NCI-H2081 treated with DMSO at 0.1 percent for 48 hours (cell line): Measurements from ENCODE around the gene IMPA2.
"Not testable (repeated sequence)": the region's sequence is repeated elsewhere in the genome, so short reads cannot be mapped to it uniquely, and the experiment has no call there.

Experiments
- DNase-seq: peaks from one replicate; lab custom pipeline; 2025; lab: John Stamatoyannopoulos, UW

Gene IMPA2

GRCh38 chr18:12028040-12028628, 46.8 kb downstream of the IMPA2 start:
- no peak for DNase-seq

GRCh38 chr18:12028674-12029073, 47.4 kb downstream of the IMPA2 start:
- no peak for DNase-seq

GRCh38 chr18:12029786-12030584, 48.7 kb downstream of the IMPA2 start:
- DNase-seq = no peak

- DNase-seq = no peak
Observed at GRCh38 chr18:12030670-12031069, 49.4 kb downstream of the IMPA2 start.

GRCh38 chr18:12031181-12031580, 49.9 kb downstream of the IMPA2 start:
- DNase-seq = no peak

- no peak for DNase-seq
Observed at GRCh38 chr18:12031846-12032245, 50.5 kb downstream of the IMPA2 start.

- no peak for DNase-seq
Observed at GRCh38 chr18:12032786-12033642, 51.7 kb downstream of the IMPA2 start.

- DNase-seq = no peak
Observed at GRCh38 chr18:12033643-12034025, 52.3 kb downstream of the IMPA2 start.

- DNase-seq = no peak
Observed at GRCh38 chr18:12034241-12035100, 53.2 kb downstream of the IMPA2 start.

- DNase-seq = no peak
Observed at GRCh38 chr18:12035481-12035880, 54.2 kb downstream of the IMPA2 start.

- DNase-seq = no peak
Observed at GRCh38 chr18:12036201-12036751, 55.0 kb downstream of the IMPA2 start.

- no peak for DNase-seq
Observed at GRCh38 chr18:12038082-12038638, 56.9 kb downstream of the IMPA2 start.

GRCh38 chr18:12038639-12039539, 57.6 kb downstream of the IMPA2 start:
- no peak for DNase-seq

GRCh38 chr18:12039540-12039930, 58.2 kb downstream of the IMPA2 start:
- DNase-seq = not testable (repeated sequence)

- no peak for DNase-seq
Observed at GRCh38 chr18:12041561-12041960, 60.3 kb downstream of the IMPA2 start.

GRCh38 chr18:12043811-12044210, 62.5 kb downstream of the IMPA2 start:
- no peak for DNase-seq

- DNase-seq = no peak
Observed at GRCh38 chr18:12044591-12044990, 63.3 kb downstream of the IMPA2 start.

- DNase-seq = no peak
Observed at GRCh38 chr18:12046046-12046750, 64.9 kb downstream of the IMPA2 start.

- DNase-seq = no peak
Observed at GRCh38 chr18:12046751-12047335, 65.5 kb downstream of the IMPA2 start.
